C4-2B (cell line): ENCODE measurements around the gene ANKRD22.

ENCODE experiments used
- CTCF ChIP-seq: fragments of 450-650 bp; conservative IDR thresholded peaks from 2 replicates; pipeline ENCODE4 v1.5.1; 2017; ENCODE audit warnings: mild to moderate bottlenecking
- ZFX ChIP-seq: fragments of 450-650 bp; IDR thresholded peaks from 2 replicates; pipeline ENCODE4 v1.6.1; 2017

GRCh38 chr10:88858491-88858890, 6.8 kb upstream of the ANKRD22 start:
- TF ChIP-seq CTCF (no peak), ZFX (no peak)
